DOHH2 (cell line): ENCODE data around the gene SMIM45.

Source experiments
- H3F3A ChIP-seq: fragments of 200-600 bp; sonication (generic), shearing (Covaris generic); 2 replicates; pipeline ENCODE4 v1.6.0; 2016; ENCODE audit warnings: antibody characterized with exemption, mild to moderate bottlenecking; ENCODE audit not compliant: control insufficient read depth, insufficient read depth
- H3K27ac ChIP-seq: fragments of 200-600 bp; sonication (generic); 2 replicates; pipeline ENCODE4 v1.5.1; 2014; ENCODE audit warnings: low read depth, mild to moderate bottlenecking, low read length, moderate library complexity
- H3K27me3 ChIP-seq: fragments of 200-600 bp; sonication (generic); 2 replicates; pipeline ENCODE4 v1.6.1; 2014; ENCODE audit warnings: mild to moderate bottlenecking, low read length, mixed read lengths; ENCODE audit not compliant: control insufficient read depth
- H3K36me3 ChIP-seq: fragments of 200-600 bp; sonication (generic); 2 replicates; pipeline ENCODE4 v1.6.1; 2014; ENCODE audit warnings: mild to moderate bottlenecking, low read length, moderate library complexity, mixed read lengths; ENCODE audit not compliant: control insufficient read depth
- H3K4me1 ChIP-seq: fragments of 200-600 bp; sonication (generic); 2 replicates; pipeline ENCODE4 v1.6.1; 2014; ENCODE audit warnings: mild to moderate bottlenecking, low read length, mixed read lengths; ENCODE audit not compliant: control insufficient read depth
- H3K4me2 ChIP-seq: fragments of 200-600 bp; sonication (generic); 2 replicates; pipeline ENCODE4 v1.6.0; 2014; ENCODE audit warnings: mild to moderate bottlenecking, low read length, moderate library complexity
- H3K4me3 ChIP-seq: fragments of 200-600 bp; sonication (generic); 2 replicates; pipeline ENCODE4 v1.5.1; 2014; ENCODE audit warnings: mild to moderate bottlenecking, low read length, mixed read lengths
- H3K79me2 ChIP-seq: fragments of 200-600 bp; sonication (generic); 2 replicates; pipeline ENCODE4 v1.6.1; 2014; ENCODE audit warnings: mild to moderate bottlenecking, low read length, mixed read lengths; ENCODE audit not compliant: control insufficient read depth
- H3K9me2 ChIP-seq: fragments of 200-600 bp; sonication (generic); replicated peaks from 2 replicates; pipeline ENCODE4 v1.6.1; 2014; ENCODE audit warnings: mild to moderate bottlenecking, low read length, mixed read lengths; ENCODE audit not compliant: control insufficient read depth
- H3K9me3 ChIP-seq: fragments of 200-600 bp; sonication (generic); 2 replicates; pipeline ENCODE4 v1.6.1; 2014; ENCODE audit warnings: antibody characterized with exemption, low read length, mixed read lengths; ENCODE audit not compliant: control insufficient read depth, insufficient read depth
- H4K20me1 ChIP-seq: fragments of 200-600 bp; sonication (generic); 2 replicates; pipeline ENCODE4 v1.6.0; 2014; ENCODE audit warnings: low read depth, mild to moderate bottlenecking, antibody characterized with exemption, low read length, moderate library complexity; ENCODE audit not compliant: control insufficient read depth, insufficient read depth
- CTCF ChIP-seq: fragments of 200-600 bp; sonication (generic); IDR thresholded peaks from one replicate; pipeline ENCODE4 v1.5.1; 2014; ENCODE audit warnings: antibody characterized with exemption, mild to moderate bottlenecking, low read depth, low read length; ENCODE audit not compliant: poor library complexity, severe bottlenecking
- EZH2phosphoT487 ChIP-seq: fragments of 200-600 bp; sonication (generic); IDR thresholded peaks from 2 replicates; pipeline ENCODE4 v1.6.1; 2017; ENCODE audit warnings: borderline replicate concordance, mild to moderate bottlenecking, antibody characterized with exemption, low read length, moderate library complexity, mixed read lengths

The SMIM45 gene

GRCh38 chr22:41922328-41922727, 29.6 kb upstream of the SMIM45 start:
- no peak for TF ChIP-seq EZH2phosphoT487
- no peak for TF ChIP-seq CTCF
- Histone ChIP-seq H4K20me1 (peaks cover 7% of the 10 kb centered on the region; the same call in 1 of the 2 replicates), H3K27ac (peak overlapping the region; percentile 86)

DNA sequence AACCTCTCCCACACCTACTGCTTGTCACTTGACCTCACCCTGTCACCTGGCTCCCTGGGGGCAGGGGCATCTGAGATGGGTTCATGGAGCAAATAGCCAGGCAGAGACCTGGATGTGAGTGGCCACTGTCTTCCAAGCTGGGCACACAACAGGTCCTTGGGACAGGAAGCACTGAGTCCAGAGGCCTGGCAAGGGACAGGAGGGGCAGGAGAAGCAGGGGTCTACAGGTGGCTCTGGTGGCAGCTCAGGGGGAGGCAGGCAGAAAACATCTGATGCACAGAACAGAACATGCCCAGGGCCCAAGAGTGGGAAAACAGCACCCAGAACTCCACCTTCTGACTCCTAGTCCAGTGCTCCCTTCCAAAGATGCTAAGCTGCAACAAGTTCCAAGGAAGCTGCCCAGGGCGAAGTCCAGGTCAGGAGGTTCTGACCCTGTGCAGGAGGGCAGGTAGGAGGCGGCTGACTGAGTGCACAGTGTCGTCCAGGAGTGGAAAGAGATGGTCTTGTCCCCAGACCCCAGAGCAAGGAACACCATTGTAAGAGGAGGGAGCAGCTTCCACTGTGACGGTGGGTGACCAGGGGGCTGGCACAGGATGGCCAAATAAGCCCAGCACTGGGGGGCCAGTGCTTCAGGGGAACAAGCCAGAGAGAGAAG, 28.9 kb upstream of the SMIM45 start:
- Histone ChIP-seq H3K9me2 (no peaks in the 10 kb centered on the region), H3K79me2 (peaks cover 36% of the 10 kb centered on the region), H3F3A (peaks cover 31% of the 10 kb centered on the region), H3K36me3 (peaks cover 45% of the 10 kb centered on the region), H3K27ac (peak overlapping the region; percentile 86), H4K20me1 (peaks cover 7% of the 10 kb centered on the region; the same call in 1 of the 2 replicates), H3K27me3 (peaks cover under 1% of the 10 kb centered on the region), H3K4me1 (peaks cover 89% of the 10 kb centered on the region), H3K4me3 (peak overlapping the region; percentile 86), H3K4me2 (peak overlapping the region; percentile 85), H3K9me3 (no peaks in the 10 kb centered on the region)
- TF ChIP-seq CTCF = no peak
- no peak for TF ChIP-seq EZH2phosphoT487

More at GRCh38 chr22:41922328-41922727, 29.6 kb upstream of the SMIM45 start:
- Histone ChIP-seq H3K36me3 (peaks cover 45% of the 10 kb centered on the region), H3K27me3 (peaks cover 8% of the 10 kb centered on the region), H3K9me3 (no peaks in the 10 kb centered on the region), H3F3A (peaks cover 29% of the 10 kb centered on the region), H3K4me2 (peak overlapping the region; percentile 85), H3K4me1 (peaks cover 89% of the 10 kb centered on the region), H3K79me2 (peaks cover 36% of the 10 kb centered on the region), H3K4me3 (peak overlapping the region; percentile 45), H3K9me2 (no peaks in the 10 kb centered on the region)

DNA sequence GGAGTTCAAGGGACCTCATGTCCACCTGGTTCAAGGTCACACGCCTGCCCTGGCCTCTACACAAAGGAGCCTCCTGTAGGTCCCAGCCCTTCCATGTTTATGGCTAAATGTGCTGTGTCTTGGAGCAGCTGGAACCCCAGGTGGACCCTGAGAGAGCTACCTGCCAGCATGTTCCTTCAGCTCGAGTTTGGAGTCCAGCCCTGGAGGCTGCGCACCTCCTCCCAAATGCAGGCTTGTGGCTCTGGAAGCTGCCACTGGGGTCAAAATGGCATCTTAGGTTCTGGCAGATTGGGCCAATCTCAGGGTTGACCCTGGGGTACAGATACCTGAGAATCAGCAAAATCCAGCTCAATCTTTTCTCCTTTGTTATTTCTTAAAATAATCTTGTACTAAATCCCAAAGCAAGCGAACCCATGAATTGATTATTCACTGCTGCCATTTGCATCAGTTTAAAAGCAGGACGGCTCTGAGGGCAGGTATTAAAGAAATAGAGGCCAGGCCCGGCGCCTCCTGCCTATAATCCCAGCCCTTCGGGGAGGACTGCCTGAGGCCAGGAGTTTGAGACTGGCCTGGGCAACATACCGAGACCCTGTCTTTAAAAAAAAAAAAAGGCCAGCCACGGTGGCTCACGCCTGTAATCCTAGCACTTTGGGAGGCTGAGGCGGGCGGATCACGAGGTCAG, 28.2 kb upstream of the SMIM45 start:
- Histone ChIP-seq H3K27me3 (no peaks in the 10 kb centered on the region), H3K79me2 (peaks cover 36% of the 10 kb centered on the region), H3K4me1 (peaks cover 89% of the 10 kb centered on the region), H4K20me1 (peaks cover 7% of the 10 kb centered on the region; the same call in 1 of the 2 replicates), H3F3A (peaks cover 33% of the 10 kb centered on the region), H3K4me2 (peak overlapping the region; percentile 85), H3K9me3 (no peaks in the 10 kb centered on the region), H3K36me3 (peaks cover 45% of the 10 kb centered on the region), H3K4me3 (peak overlapping the region; percentile 86), H3K27ac (peak overlapping the region; percentile 86), H3K9me2 (no peaks in the 10 kb centered on the region)
- TF ChIP-seq CTCF (no peak), EZH2phosphoT487 (no peak)
